DND-41 (cell line): ENCODE data around the gene TIGIT.

Experiments
- ATAC-seq: fragments of 200-7000 bp; cut with Tn5 transposase; 3 replicates; pipeline ENCODE4 v1.9.1; 2021; ENCODE audit warnings: low read depth; ENCODE audit not compliant: insufficient read depth
- DNase-seq: peaks from one replicate; pipeline ENCODE4 v3.0.0-alpha.2; 2020
- H2AFZ ChIP-seq: 2 replicates; pipeline ENCODE4 v1.6.0; 2012; ENCODE audit warnings: low read depth, low read length
- H3K27ac ChIP-seq: 2 replicates; pipeline ENCODE4 v1.5.1; 2012; ENCODE audit warnings: low read length, inconsistent platforms
- H3K27me3 ChIP-seq: fragments of 200-600 bp; sonication (generic); 2 replicates; pipeline ENCODE4 v1.6.0; 2012; ENCODE audit warnings: low read length, mild to moderate bottlenecking, inconsistent platforms; ENCODE audit not compliant: insufficient read depth, poor library complexity
- H3K36me3 ChIP-seq: 2 replicates; pipeline ENCODE4 v1.5.1; 2012; ENCODE audit warnings: low read length, inconsistent platforms; ENCODE audit not compliant: insufficient read depth
- H3K4me1 ChIP-seq: 2 replicates; pipeline ENCODE4 v1.5.1; 2012; ENCODE audit warnings: mild to moderate bottlenecking, low read length; ENCODE audit not compliant: insufficient read depth
- H3K4me2 ChIP-seq: 2 replicates; pipeline ENCODE4 v1.6.0; 2012; ENCODE audit warnings: mild to moderate bottlenecking, moderate library complexity, low read length, inconsistent platforms; ENCODE audit not compliant: insufficient read depth
- H3K4me3 ChIP-seq, 2 experiments: fragments of 200-600 bp in 1 of 2; shearing (Covaris generic) in 1 of 2; 2 replicates each; pipeline ENCODE4 v1.5.1; 2012 to 2016; ENCODE audit warnings: inconsistent platforms in 2 of 2, low read length in 2 of 2, mild to moderate bottlenecking in 2 of 2, low read depth in 1 of 2, moderate library complexity in 1 of 2
- H3K79me2 ChIP-seq: 2 replicates; pipeline ENCODE4 v1.6.0; 2012; ENCODE audit warnings: low read length, inconsistent platforms; ENCODE audit not compliant: insufficient read depth
- H3K9ac ChIP-seq: 2 replicates; pipeline ENCODE4 v1.6.0; 2012; ENCODE audit warnings: low read depth, mild to moderate bottlenecking, inconsistent platforms, low read length, moderate library complexity
- H3K9me3 ChIP-seq: 2 replicates; pipeline ENCODE4 v1.5.1; 2012; ENCODE audit warnings: low read length, moderate library complexity, mild to moderate bottlenecking, inconsistent platforms; ENCODE audit not compliant: insufficient read depth, severe bottlenecking
- H4K20me1 ChIP-seq: 2 replicates; pipeline ENCODE4 v1.6.0; 2012; ENCODE audit warnings: low read length; ENCODE audit not compliant: insufficient read depth
- CTCF ChIP-seq: IDR thresholded peaks from 2 replicates; pipeline ENCODE4 v1.5.1; 2012; ENCODE audit warnings: borderline replicate concordance, low read length, moderate library complexity, mild to moderate bottlenecking; ENCODE audit not compliant: poor library complexity, severe bottlenecking; ENCODE audit errors: extremely low read depth
- EZH2 ChIP-seq: IDR thresholded peaks from 3 replicates; pipeline ENCODE4 v1.6.1; 2012; ENCODE audit warnings: borderline replicate concordance, low read depth, mild to moderate bottlenecking, moderate library complexity, low read length, inconsistent platforms; ENCODE audit not compliant: severe bottlenecking

TIGIT gene

GRCh38 chr3:114344492-114344891 lies 50.7 kb downstream of the TIGIT start:
- Histone ChIP-seq H3K4me2 (no peak overlapping the region), H3K27me3 (no peaks in the 10 kb centered on the region), H2AFZ (no peak overlapping the region), H3K36me3 (no peaks in the 10 kb centered on the region), H3K79me2 (no peaks in the 10 kb centered on the region), H3K4me3 (no peak overlapping the region), H4K20me1 (no peaks in the 10 kb centered on the region), H3K4me1 (no peaks in the 10 kb centered on the region), H3K9ac (no peak overlapping the region), H3K27ac (no peak overlapping the region), H3K9me3 (no peaks in the 10 kb centered on the region)
- DNase-seq (no peak), ATAC-seq (no peak)
- TF ChIP-seq CTCF = no peak
- no peak for TF ChIP-seq EZH2

GRCh38 chr3:114350271-114350670 lies 56.4 kb downstream of the TIGIT start:
- no peak overlapping the region for H3K4me2 ChIP-seq
- H3K27me3 ChIP-seq = no peaks in the 10 kb centered on the region
- H3K79me2 ChIP-seq = no peaks in the 10 kb centered on the region
- H3K27ac ChIP-seq = no peak overlapping the region
- H3K9ac ChIP-seq = no peak overlapping the region
- no peak overlapping the region for H3K4me3 ChIP-seq
- ATAC-seq (no peak), DNase-seq (no peak)
- H3K4me1 ChIP-seq = no peaks in the 10 kb centered on the region
- no peak for TF ChIP-seq CTCF
- TF ChIP-seq EZH2 = no peak
- no peak overlapping the region for H2AFZ ChIP-seq
- H3K36me3 ChIP-seq = peaks cover 13% of the 10 kb centered on the region; the same call in 1 of the 2 replicates
- H3K9me3 ChIP-seq = no peaks in the 10 kb centered on the region
- no peaks in the 10 kb centered on the region for H4K20me1 ChIP-seq

GRCh38 chr3:114350690-114351089 lies 56.9 kb downstream of the TIGIT start:
- ATAC-seq (no peak), DNase-seq (no peak)
- Histone ChIP-seq H3K36me3 (peaks cover 13% of the 10 kb centered on the region; the same call in 1 of the 2 replicates), H3K27ac (no peak overlapping the region), H4K20me1 (no peaks in the 10 kb centered on the region), H2AFZ (no peak overlapping the region), H3K4me1 (no peaks in the 10 kb centered on the region), H3K79me2 (no peaks in the 10 kb centered on the region), H3K4me2 (no peak overlapping the region), H3K27me3 (no peaks in the 10 kb centered on the region), H3K9ac (no peak overlapping the region), H3K4me3 (no peak overlapping the region), H3K9me3 (no peaks in the 10 kb centered on the region)
- no peak for TF ChIP-seq EZH2
- TF ChIP-seq CTCF = no peak

GRCh38 chr3:114351123-114351821 lies 57.4 kb downstream of the TIGIT start:
- no peaks in the 10 kb centered on the region for H3K9me3 ChIP-seq
- no peaks in the 10 kb centered on the region for H3K79me2 ChIP-seq
- no peak overlapping the region for H2AFZ ChIP-seq
- H4K20me1 ChIP-seq = no peaks in the 10 kb centered on the region
- no peak overlapping the region for H3K9ac ChIP-seq
- H3K4me2 ChIP-seq = no peak overlapping the region
- no peaks in the 10 kb centered on the region for H3K4me1 ChIP-seq
- no peak overlapping the region for H3K4me3 ChIP-seq
- TF ChIP-seq CTCF (no peak), EZH2 (no peak)
- H3K36me3 ChIP-seq = peaks cover 13% of the 10 kb centered on the region; the same call in 1 of the 2 replicates
- no peak overlapping the region for H3K27ac ChIP-seq
- DNase-seq (no peak), ATAC-seq (no peak)
- no peaks in the 10 kb centered on the region for H3K27me3 ChIP-seq
